PC-3 (cell line): ENCODE results near the gene ZNF777. TPM values are rescaled to one million over a fixed set of nuclear protein-coding genes. Genes with fewer than 3 reads are reported as not detected.

Experiments used
- ATAC-seq: fragments of 200-7000 bp; cut with Tn5 transposase; 2 replicates; pipeline ENCODE4 v1.9.1; 2020; ENCODE audit warnings: mild to moderate bottlenecking, moderate library complexity
- BruUV-seq: library from RNA; stranded (reverse); fragments of 400-500 nt; replicated peaks from 2 replicates; lab custom pipeline; 2021; lab: Mats Ljungman, UMichigan
- CTCF ChIA-PET: fragments of 300-600 bp; sonication (Branson Sonifier 250); formaldehyde crosslinking; loops from one replicate; lab custom pipeline; 2022; ENCODE audit warnings: antibody characterized with exemption; lab: Charles Lee
- POLR2A ChIA-PET: fragments of 300-600 bp; sonication (Branson Sonifier 250); formaldehyde crosslinking; loops from one replicate; lab custom pipeline; 2022; ENCODE audit warnings: antibody characterized with exemption; ENCODE audit not compliant: unreplicated experiment; lab: Charles Lee
- DNase-seq: peaks from one replicate; pipeline ENCODE4 v3.0.0-alpha.2; 2015
- H2AFZ ChIP-seq: fragments of 300-600 bp; sonication (generic); 2 replicates; pipeline ENCODE4 v1.6.0; 2016; ENCODE audit warnings: antibody characterized with exemption, low read length
- H3F3A ChIP-seq: fragments of 300-600 bp; sonication (generic); one replicate; pipeline ENCODE4 v1.6.0; 2017; ENCODE audit warnings: antibody characterized with exemption, low read length, control low read depth, mild to moderate bottlenecking; ENCODE audit not compliant: unreplicated experiment
- H3K27ac ChIP-seq: fragments of 300-600 bp; sonication (generic); 2 replicates; pipeline ENCODE4 v1.5.1; 2016; ENCODE audit warnings: mild to moderate bottlenecking, low read length
- H3K27me3 ChIP-seq: fragments of 300-600 bp; sonication (generic); 2 replicates; pipeline ENCODE4 v1.6.1; 2016; ENCODE audit warnings: low read length, mixed read lengths
- H3K36me3 ChIP-seq: fragments of 300-600 bp; sonication (generic); 2 replicates; pipeline ENCODE4 v1.6.1; 2016; ENCODE audit warnings: low read depth, mixed run types, low read length, mixed read lengths
- H3K4me1 ChIP-seq: fragments of 300-600 bp; sonication (generic); 2 replicates; pipeline ENCODE4 v1.5.1; 2016; ENCODE audit warnings: low read length; ENCODE audit not compliant: insufficient read depth
- H3K4me2 ChIP-seq: fragments of 300-600 bp; sonication (generic); 2 replicates; pipeline ENCODE4 v1.6.0; 2016; ENCODE audit warnings: low read length
- H3K4me3 ChIP-seq: fragments of 300-600 bp; sonication (generic); 2 replicates; pipeline ENCODE4 v1.5.1; 2016; ENCODE audit warnings: mild to moderate bottlenecking, low read length, mixed read lengths
- H3K79me2 ChIP-seq: fragments of 300-600 bp; sonication (generic); 2 replicates; pipeline ENCODE4 v1.6.1; 2017; ENCODE audit warnings: low read length, mixed read lengths
- H3K9ac ChIP-seq: fragments of 300-600 bp; sonication (generic); 2 replicates; pipeline ENCODE4 v1.6.0; 2016; ENCODE audit warnings: mild to moderate bottlenecking, low read length
- H3K9me2 ChIP-seq: fragments of 300-600 bp; sonication (generic); replicated peaks from 2 replicates; pipeline ENCODE4 v1.6.1; 2016; ENCODE audit warnings: mixed run types, low read length, mixed read lengths
- H3K9me3 ChIP-seq: fragments of 300-600 bp; sonication (generic); 2 replicates; pipeline ENCODE4 v1.6.1; 2016; ENCODE audit warnings: low read length, mixed read lengths
- H4K20me1 ChIP-seq: fragments of 300-600 bp; sonication (generic); 2 replicates; pipeline ENCODE4 v1.6.1; 2016; ENCODE audit warnings: low read length, mixed read lengths
- CTCF ChIP-seq: fragments of 300-600 bp; sonication (generic); conservative IDR thresholded peaks from 2 replicates; pipeline ENCODE4 v1.5.1; 2017; ENCODE audit warnings: antibody characterized with exemption, low read depth, mild to moderate bottlenecking, low read length
- EZH2 ChIP-seq: fragments of 300-600 bp; sonication (generic); IDR thresholded peaks from one replicate; pipeline ENCODE4 v1.6.1; 2017; ENCODE audit warnings: antibody characterized with exemption, mild to moderate bottlenecking, low read length; ENCODE audit not compliant: unreplicated experiment
- EZH2phosphoT487 ChIP-seq: fragments of 300-600 bp; sonication (generic); IDR thresholded peaks from 2 replicates; pipeline ENCODE4 v1.6.1; 2018; ENCODE audit warnings: mild to moderate bottlenecking, antibody characterized with exemption, low read length, borderline replicate concordance
- intact Hi-C: fragments of 100-400 bp; cut with micrococcal nuclease; formaldehyde crosslinking; loops from 2 replicates; pipeline ENCODE4 v1.9.0; 2023
- total RNA-seq: library from RNA; depleted of rRNA; stranded (reverse); fragments of >200 nt; gene quantifications from 2 replicates; pipeline ENCODE4 v1.2.3, GENCODE V29; 2014

ZNF777 gene
- total RNA-seq, 1 experiment from 2014 or later, result 9.9 TPM

GRCh38 chr7:149455175-149455950 is 5.5 kb downstream of the ZNF777 start:
- POLR2A ChIA-PET, result no interaction called here
- DNase-seq (no peak), ATAC-seq (no peak)
- intact Hi-C loops, result no loop called here
- BruUV-seq, result no TSS peak
- H3K4me2 ChIP-seq, result no peak overlapping the region
- no peaks in the 10 kb centered on the region for H3F3A ChIP-seq
- peaks cover 15% of the 10 kb centered on the region; the same call in 1 of the 2 replicates for H3K4me1 ChIP-seq
- H3K27me3 ChIP-seq, result no peaks in the 10 kb centered on the region
- no peak overlapping the region for H3K4me3 ChIP-seq
- no peaks in the 10 kb centered on the region for H3K9me2 ChIP-seq
- no peaks in the 10 kb centered on the region for H4K20me1 ChIP-seq
- H3K79me2 ChIP-seq, result peaks cover 31% of the 10 kb centered on the region
- no peak overlapping the region for H3K9ac ChIP-seq
- no peaks in the 10 kb centered on the region for H3K9me3 ChIP-seq
- TF ChIP-seq EZH2phosphoT487, result no peak
- TF ChIP-seq EZH2, result no peak
- TF ChIP-seq CTCF, result no peak
- peaks cover 12% of the 10 kb centered on the region for H3K36me3 ChIP-seq
- no peak overlapping the region for H2AFZ ChIP-seq
- CTCF ChIA-PET, result no interaction called here
- H3K27ac ChIP-seq, result no peak overlapping the region

DNA sequence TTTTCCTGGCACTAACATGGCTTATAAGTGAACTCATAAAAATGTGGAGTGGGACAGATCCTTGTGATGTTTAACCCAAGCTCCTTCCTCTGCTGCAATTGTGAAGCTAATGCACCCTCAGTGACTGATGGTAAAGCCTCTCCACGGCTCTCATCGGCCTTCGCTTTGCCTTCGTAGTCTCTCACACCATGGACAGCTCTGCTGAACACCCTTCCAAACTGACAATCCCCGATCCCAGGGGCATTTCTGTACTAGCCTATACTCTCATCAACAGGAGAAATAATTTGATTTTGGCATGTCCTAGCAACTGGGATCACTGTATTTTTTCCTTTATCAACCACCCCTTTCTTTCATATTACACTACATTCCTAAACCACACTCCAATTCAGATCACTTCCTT is 6.1 kb downstream of the ZNF777 start:
- Histone ChIP-seq H3K27ac (no peak overlapping the region), H4K20me1 (no peaks in the 10 kb centered on the region), H2AFZ (no peak overlapping the region), H3K9me3 (no peaks in the 10 kb centered on the region), H3K9ac (no peak overlapping the region), H3K36me3 (peaks cover 18% of the 10 kb centered on the region), H3K4me2 (no peak overlapping the region), H3K79me2 (peaks cover 31% of the 10 kb centered on the region), H3K27me3 (no peaks in the 10 kb centered on the region), H3F3A (no peaks in the 10 kb centered on the region), H3K4me3 (no peak overlapping the region), H3K4me1 (peaks cover 15% of the 10 kb centered on the region; the same call in 1 of the 2 replicates), H3K9me2 (no peaks in the 10 kb centered on the region)
- DNase-seq (no peak), ATAC-seq (no peak)
- CTCF ChIA-PET, result no interaction called here
- BruUV-seq, result no TSS peak
- POLR2A ChIA-PET, result no interaction called here
- TF ChIP-seq EZH2 (no peak), CTCF (no peak)
- intact Hi-C loops, result no loop called here

- Histone ChIP-seq H3K27me3 (no peaks in the 10 kb centered on the region), H3K79me2 (peaks cover 24% of the 10 kb centered on the region), H3K4me3 (no peak overlapping the region), H3K9me2 (no peaks in the 10 kb centered on the region), H2AFZ (no peak overlapping the region), H3K27ac (no peak overlapping the region), H3K4me2 (no peak overlapping the region), H3K4me1 (peaks cover 11% of the 10 kb centered on the region; the same call in 1 of the 2 replicates), H3K9me3 (no peaks in the 10 kb centered on the region), H3F3A (no peaks in the 10 kb centered on the region), H4K20me1 (no peaks in the 10 kb centered on the region), H3K36me3 (peaks cover 20% of the 10 kb centered on the region), H3K9ac (no peak overlapping the region)
- TF ChIP-seq CTCF (no peak), EZH2phosphoT487 (no peak)
- ATAC-seq (no peak), DNase-seq (no peak)
- intact Hi-C loops, result no loop called here
- ChIA-PET POLR2A (no interaction called here), CTCF (no interaction called here)
- no TSS peak for BruUV-seq
Observed at GRCh38 chr7:149454006-149454405, 6.9 kb downstream of the ZNF777 start.
